Ramos (cell line): ENCODE data around the gene TRNT1.

Source experiments
- in situ Hi-C: fragments of 300-500 bp; cut with MboI; formaldehyde crosslinking; loops from one replicate; pipeline ENCODE4 v1.14.3; 2022; ENCODE audit warnings: low sequenced_read_pairs; ENCODE audit not compliant: unreplicated experiment

TRNT1 gene

GRCh38 chr3:3110299-3110630, 16.5 kb upstream of the TRNT1 start, which contains the start of gene IL5RA:
IL5RA (minus strand) TSS chr3:3110374; CDS start chr3:3104984, 5,390 bp downstream.
- in situ Hi-C loops, result no loop called here

GRCh38 chr3:3110749-3111361, 15.9 kb upstream of the TRNT1 start:
- in situ Hi-C loops, result no loop called here

- in situ Hi-C loops, result no loop called here
Measured at GRCh38 chr3:3113042-3113709, 13.6 kb upstream of the TRNT1 start.

GRCh38 chr3:3117651-3118050, 9.1 kb upstream of the TRNT1 start:
- in situ Hi-C loops, result no loop called here

- in situ Hi-C loops, result no loop called here
Measured at GRCh38 chr3:3119393-3119851, 7.3 kb upstream of the TRNT1 start.

GRCh38 chr3:3125977-3126376, 763 bp upstream of the TRNT1 start:
- in situ Hi-C loops, result no loop called here

GRCh38 chr3:3127432-3128010, 781 bp downstream of the TRNT1 start:
- in situ Hi-C loops, result no loop called here

GRCh38 chr3:3129579-3129978, 2.8 kb downstream of the TRNT1 start:
- in situ Hi-C loops, result no loop called here

- in situ Hi-C loops, result no loop called here
Measured at GRCh38 chr3:3133500-3133899, 6.8 kb downstream of the TRNT1 start.

- in situ Hi-C loops, result no loop called here
Measured at GRCh38 chr3:3134750-3135448, 8.2 kb downstream of the TRNT1 start.

GRCh38 chr3:3137526-3137925, 10.8 kb downstream of the TRNT1 start:
- in situ Hi-C loops, result no loop called here

- in situ Hi-C loops, result no loop called here
Measured at GRCh38 chr3:3141939-3142338, 15.2 kb downstream of the TRNT1 start.

- in situ Hi-C loops, result no loop called here
Measured at GRCh38 chr3:3145831-3146230, 19.1 kb downstream of the TRNT1 start.

GRCh38 chr3:3149560-3149959, 22.8 kb downstream of the TRNT1 start:
- in situ Hi-C loops, result no loop called here

GRCh38 chr3:3151513-3151912, 24.8 kb downstream of the TRNT1 start:
- in situ Hi-C loops, result no loop called here

- in situ Hi-C loops, result no loop called here
Measured at GRCh38 chr3:3154879-3155610, 28.3 kb downstream of the TRNT1 start.

- in situ Hi-C loops, result no loop called here
Measured at GRCh38 chr3:3157484-3157883, 30.7 kb downstream of the TRNT1 start.

GRCh38 chr3:3160826-3161225, 34.1 kb downstream of the TRNT1 start:
- in situ Hi-C loops, result no loop called here

GRCh38 chr3:3165241-3165640, 38.5 kb downstream of the TRNT1 start:
- in situ Hi-C loops, result no loop called here

GRCh38 chr3:3165650-3166049, 38.9 kb downstream of the TRNT1 start:
- in situ Hi-C loops, result no loop called here

GRCh38 chr3:3170998-3171397, 44.3 kb downstream of the TRNT1 start:
- in situ Hi-C loops, result no loop called here
